NCI-H1930 (cell line): ENCODE data around the gene NID1.

Experiments
- DNase-seq, 2 experiments: peaks; one replicate each; lab custom pipeline; 2025; lab: John Stamatoyannopoulos, UW

NID1 gene

DNA sequence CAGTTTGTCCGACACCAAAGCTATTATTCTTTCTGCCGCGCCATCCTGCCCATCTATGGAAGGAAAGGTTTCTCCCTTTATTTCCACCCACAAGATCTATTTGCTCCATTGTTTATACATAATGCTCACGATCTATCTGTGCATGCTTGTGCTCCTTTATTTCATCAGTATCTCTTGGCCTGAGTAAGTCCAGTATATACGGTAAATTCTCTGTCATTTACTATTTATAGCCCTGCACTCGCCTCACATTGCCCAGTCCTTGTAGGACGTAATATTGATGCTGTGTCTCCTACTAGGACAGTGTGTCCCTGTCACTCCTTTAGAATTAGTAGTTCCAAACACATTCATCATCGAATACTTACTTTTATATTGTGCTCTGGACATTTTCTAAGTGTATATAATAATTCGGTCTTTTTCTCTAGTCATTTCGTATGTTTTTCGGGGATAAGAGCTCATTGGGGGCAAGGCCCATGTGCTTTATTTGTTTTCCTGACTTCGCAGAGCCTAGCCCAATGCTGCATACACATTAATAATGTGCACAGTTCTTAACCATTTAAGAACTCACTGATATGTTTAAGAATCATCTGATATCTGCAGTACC is 3.1 kb upstream of the NID1 start:
- DNase-seq: no peak

DNA sequence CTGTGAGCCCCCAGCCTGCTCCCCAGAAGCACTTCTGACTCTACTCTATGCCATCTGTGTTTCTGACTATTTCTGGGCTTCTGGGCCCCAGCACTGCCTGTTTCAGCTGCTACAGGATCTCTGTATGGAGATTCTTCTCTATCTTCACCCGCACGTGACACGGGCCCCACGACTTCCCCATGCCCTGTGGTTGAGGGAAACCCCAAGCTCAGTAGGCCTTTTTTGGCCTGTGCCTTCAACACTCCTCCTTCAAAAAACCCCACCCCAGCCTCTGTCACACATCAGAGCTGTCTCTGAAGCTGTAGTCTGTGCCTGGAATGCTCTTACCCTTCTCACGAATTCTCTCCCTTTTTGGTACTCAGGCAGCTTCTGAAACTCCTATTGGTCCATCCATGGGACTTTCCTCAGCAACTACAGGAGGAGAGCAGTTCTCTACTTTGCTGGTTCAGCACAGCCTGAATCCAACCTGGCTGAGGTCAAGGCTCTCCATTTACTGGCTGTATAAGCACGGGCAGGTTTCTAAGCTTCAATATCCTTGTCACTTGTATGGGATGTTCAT is 2.0 kb upstream of the NID1 start:
- no peak for DNase-seq

- DNase-seq: no peak
Observed at GRCh38 chr1:236066054-236066453, 1.2 kb upstream of the NID1 start.

GRCh38 chr1:236065509-236066005 is 667 bp upstream of the NID1 start:
- no peak for DNase-seq

GRCh38 chr1:236063919-236064673 is 794 bp downstream of the NID1 start:
- DNase-seq: no peak

GRCh38 chr1:236063551-236063918 is 1.4 kb downstream of the NID1 start:
- no peak for DNase-seq

GRCh38 chr1:236060286-236060685 is 4.6 kb downstream of the NID1 start:
- DNase-seq: no peak

GRCh38 chr1:236059011-236059410 is 5.9 kb downstream of the NID1 start:
- DNase-seq: no peak

DNA sequence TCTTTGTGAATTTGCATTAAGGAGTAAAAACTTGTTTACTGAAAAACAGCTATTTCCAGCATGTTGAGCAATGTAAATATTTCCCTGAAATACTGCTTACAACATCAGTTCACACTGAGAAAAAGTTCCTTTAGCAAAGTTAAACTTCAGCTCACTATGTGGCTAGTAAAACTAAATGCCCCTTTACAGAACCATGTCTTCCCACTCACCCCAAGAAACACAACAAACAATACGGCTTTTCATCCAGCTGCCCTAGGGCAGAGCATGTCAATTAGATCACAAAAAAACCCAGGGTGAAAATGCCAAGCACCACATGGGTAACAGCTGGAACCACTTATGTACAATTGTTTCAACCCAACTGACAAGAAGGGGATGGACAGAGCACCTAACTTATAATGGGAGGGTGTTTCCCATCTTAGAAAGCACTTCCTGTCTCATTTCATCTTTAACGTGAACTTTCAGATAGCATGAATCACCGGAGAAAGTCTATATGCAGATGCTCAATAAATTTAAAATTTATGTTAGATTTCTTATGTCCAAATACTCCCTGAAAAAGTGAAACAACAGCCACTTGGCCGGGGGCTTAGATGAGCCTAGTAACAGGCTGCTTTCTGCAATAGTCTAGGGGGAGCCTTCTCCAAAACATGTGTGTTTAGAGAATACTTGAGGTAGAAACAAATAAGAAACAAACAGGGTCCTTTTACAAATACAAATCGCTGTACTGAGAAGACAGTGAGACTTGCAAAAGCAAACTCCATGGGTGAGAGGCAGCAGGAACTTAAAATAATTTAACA is 6.6 kb downstream of the NID1 start:
- no peak for DNase-seq

GRCh38 chr1:236057546-236057945 is 7.3 kb downstream of the NID1 start:
- no peak for DNase-seq

DNA sequence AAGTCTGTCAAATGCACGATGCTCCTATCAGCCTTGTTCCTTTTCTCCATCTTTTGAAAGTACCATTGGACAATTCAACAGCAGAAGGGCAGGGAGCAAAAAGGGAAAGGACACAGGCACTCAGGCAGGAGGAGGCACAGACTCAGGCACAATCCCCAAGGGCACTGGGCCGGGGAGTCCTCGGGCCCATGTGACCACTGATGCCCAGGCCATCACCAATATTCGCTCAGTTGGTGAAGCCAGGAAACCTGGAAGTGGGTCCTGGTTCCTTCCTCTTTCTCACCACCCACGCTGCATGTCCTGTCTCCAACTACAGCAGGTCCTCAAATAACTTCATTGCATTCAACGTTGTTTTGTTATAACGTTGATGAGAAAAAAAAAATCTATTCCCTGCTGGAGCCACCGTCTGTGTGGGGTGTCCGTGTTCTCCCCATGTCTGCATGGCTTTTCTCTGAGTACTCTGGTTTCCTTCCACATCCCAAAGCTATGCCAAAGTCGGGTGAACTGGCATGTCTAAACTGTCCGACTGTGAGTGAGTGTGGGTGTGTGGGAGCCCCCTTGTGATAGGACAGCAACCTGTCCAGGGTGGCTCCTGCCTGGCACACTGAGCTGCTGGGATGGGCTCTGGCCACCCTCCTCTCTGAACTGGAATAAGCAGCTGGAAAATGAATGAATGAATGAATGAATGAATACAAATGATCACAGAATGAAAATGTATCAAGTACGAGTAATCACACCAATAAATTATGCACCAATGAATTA is 12.5 kb downstream of the NID1 start:
- no peak for DNase-seq

DNA sequence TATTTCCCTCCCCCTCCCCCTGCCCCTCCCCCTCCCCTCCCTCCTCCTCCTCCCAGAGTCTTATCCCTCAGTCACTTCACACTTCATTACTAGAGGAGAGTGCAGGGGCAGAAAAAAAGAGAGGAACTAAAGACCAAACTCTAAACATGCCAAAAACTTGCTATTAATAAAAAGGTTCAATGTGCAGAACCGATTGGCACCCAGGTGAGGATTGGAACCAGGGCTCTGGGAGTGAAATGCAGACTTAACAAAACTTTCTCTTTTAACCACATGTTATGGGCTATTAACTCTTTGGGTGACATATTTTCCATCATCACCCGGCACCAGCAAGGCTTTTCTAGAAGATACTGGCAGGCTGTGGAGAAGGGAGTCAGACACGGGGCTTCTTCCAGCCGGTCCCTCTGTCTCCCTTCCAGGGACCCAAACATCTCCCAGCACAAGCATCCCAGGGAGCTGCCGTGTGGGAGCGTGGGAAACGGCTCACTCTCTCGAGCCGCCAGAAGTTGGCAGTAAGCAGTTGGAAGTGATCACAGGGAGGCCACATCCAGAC is 13.6 kb downstream of the NID1 start:
- no peak for DNase-seq

- no peak for DNase-seq
Observed at GRCh38 chr1:236045771-236046170, 19.1 kb downstream of the NID1 start.

DNA sequence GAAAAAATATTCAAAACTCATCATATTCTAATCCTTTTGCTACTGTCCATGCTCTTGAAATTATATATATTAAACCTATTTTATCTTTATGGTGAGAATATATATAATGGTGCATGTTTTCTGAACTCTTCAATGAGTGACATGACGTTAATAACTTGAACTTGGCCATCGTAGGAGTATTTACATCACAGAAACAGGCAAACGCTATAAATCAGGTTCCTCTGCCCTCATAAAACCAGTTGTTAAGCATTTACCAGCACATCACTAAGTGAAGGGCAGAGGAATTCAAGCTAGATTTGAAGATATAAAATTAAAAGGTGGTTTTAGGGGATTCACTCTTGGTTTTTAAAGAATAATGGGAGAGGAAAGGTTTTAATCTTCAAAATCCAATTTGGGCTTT is 20.5 kb downstream of the NID1 start:
- DNase-seq: no peak

DNA sequence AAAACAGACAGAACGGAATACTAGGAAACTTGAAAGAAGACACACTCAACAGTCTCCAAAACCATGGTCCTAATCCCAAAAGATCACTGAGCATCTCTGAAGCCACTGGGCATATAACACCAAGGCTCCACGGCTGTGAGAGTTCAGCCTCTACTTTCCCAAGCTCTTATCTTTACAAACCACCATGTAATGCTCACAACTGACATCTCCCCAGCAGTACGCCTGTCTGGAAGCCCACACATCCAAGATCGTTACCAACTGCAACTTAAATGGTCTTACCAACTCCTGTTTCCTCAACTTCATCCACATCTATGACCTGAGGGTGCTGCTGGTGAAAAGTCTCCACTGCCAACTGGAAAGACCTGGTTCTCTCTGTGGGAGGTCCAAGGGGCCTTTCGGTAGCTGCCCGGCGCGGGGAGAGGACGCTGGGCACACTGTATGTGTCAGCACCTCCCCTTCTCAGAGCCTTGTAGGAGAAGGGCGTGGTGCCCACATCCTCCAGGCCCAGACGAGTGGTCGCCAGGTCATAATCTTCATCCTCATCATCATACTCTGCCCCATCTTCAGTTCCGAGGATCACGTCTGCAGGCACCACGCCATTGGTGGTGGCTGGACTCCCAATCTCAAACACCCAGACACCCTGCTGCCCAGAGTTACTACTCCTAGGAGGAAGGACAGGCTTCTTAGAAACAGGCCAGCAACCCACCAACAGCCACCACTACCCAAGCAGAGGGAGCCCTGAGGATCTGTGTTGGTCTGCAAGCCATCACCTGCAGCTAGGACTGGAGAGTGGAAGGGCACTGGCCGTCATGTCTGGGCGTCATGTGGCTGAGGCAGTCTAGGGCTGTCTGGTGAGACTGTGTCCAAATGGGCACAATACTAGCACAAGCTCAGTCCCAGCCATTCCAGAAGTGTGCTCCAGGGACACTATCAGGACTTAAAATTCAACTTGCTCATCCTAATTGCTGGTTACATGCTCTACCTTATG is 23.0 kb downstream of the NID1 start:
- no peak for DNase-seq

- no peak for DNase-seq
Observed at GRCh38 chr1:236039740-236040685, 24.9 kb downstream of the NID1 start.

DNA sequence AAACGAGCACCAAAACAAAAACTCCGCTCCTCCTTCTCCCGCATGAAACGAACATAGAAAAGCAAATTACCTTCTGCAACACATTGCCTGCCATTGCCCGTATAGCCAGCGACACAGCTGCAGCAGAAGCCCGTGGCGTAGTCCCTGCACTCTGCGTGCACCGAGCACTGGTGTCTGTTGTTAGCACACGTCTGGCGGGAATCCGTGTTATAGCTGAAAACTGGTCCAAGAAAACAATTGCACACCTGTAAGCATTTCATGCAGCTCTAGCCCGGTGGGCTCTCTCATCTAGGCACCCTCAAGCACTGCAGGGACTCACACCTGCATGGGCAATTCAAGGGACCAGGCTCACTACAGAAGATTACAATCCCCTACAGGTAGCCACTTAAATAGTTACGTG is 26.9 kb downstream of the NID1 start:
- no peak for DNase-seq

DNA sequence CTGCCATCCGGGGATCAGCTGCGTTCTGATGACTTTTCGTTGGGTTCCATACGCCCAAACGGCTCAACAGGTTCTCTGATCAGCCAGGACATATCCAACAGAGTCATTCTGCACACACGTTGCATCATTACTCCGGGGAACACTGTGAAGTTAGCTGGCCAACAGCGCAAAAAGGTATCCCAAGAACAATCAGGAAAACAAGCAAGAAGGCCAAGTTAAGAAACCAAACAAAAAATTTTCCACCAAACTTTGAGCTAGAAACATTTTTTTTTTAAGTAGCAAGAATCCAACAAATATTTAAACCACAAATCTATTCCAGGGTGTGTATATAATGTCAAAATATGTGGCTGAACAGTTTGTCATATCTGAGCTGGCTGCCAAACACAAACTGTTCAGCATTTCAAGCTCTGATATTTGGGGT is 29.2 kb downstream of the NID1 start:
- DNase-seq: no peak

DNA sequence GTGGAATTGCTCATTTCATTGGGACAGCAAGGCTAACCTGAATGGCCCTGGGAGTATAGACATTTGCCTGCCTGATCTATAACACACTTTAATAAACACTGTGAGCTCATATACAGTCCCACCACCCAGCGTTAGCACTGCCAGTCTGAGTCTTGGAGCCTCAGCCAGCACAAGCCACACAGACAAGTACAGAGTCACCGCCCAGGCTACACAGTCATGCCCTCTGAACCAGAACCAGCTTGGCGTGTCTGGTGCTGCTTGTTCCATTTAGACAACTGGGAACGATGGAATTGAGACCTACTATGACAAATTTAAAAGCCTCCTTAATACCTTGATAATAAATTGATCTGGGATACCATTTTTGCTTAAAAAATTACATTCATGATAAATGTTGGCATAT is 31.6 kb downstream of the NID1 start:
- DNase-seq: no peak
